Upper lobe of left lung (tissue), 6 donors: ENCODE results near the gene ZCCHC24. TPM values are rescaled to one million over a fixed set of nuclear protein-coding genes. Genes with fewer than 3 reads are reported as not detected.
A peak's percentile ranks its signal among the peaks of the same experiment; 100 is the strongest.

Source experiments
- ATAC-seq, 2 donors: fragments of 200-7000 bp; cut with Tn5 transposase; one replicate each; pipeline ENCODE4 v1.9.1; 2022; ENCODE audit warnings: mild to moderate bottlenecking in 2 of 2, moderate library complexity in 2 of 2; ENCODE audit not compliant: low FRiP score in 2 of 2
- DNase-seq, 2 donors: peaks; one replicate each; pipeline ENCODE4 v3.0.0-alpha.2; 2019 to 2020
- H3K27ac ChIP-seq, 4 donors: fragments of 200-600 bp; sonication (generic); one replicate each; pipeline ENCODE4 v1.5.1; 2016 to 2019
- H3K27me3 ChIP-seq, 4 donors: fragments of 200-600 bp; sonication (generic); one replicate each; pipeline ENCODE4 v1.5.1; 2017 to 2019
- H3K36me3 ChIP-seq, 4 donors: fragments of 200-600 bp; sonication (generic); one replicate each; pipeline ENCODE4 v1.5.1; 2016 to 2019
- H3K4me1 ChIP-seq, 4 donors: fragments of 200-600 bp; sonication (generic); one replicate each; pipeline ENCODE4 v1.5.1; 2018 to 2019
- H3K4me3 ChIP-seq, 4 donors: fragments of 200-600 bp; sonication (generic); one replicate each; pipeline ENCODE4 v1.5.1; 2017 to 2019; ENCODE audit warnings: mild to moderate bottlenecking in 2 of 4, moderate library complexity in 1 of 4
- H3K9me3 ChIP-seq, 4 donors: fragments of 200-600 bp; sonication (generic); one replicate each; pipeline ENCODE4 v1.5.1; 2018 to 2019
- EP300 ChIP-seq, 4 donors: sonication (generic); formaldehyde crosslinking; IDR thresholded peaks; one replicate each; pipeline ENCODE4 v1.5.1; 2017; ENCODE audit warnings: antibody characterized with exemption in 4 of 4, control low read depth in 2 of 4
- POLR2A ChIP-seq, 4 donors: fragments of 450-650 bp; IDR thresholded peaks; one replicate each; pipeline ENCODE4 v1.5.1; 2016 to 2017; ENCODE audit warnings: antibody characterized with exemption in 4 of 4, mild to moderate bottlenecking in 2 of 4
- POLR2AphosphoS5 ChIP-seq, 2 donors: sonication (generic); formaldehyde crosslinking; IDR thresholded peaks; one replicate each; pipeline ENCODE4 v1.5.1; 2017; ENCODE audit warnings: antibody characterized with exemption in 2 of 2
- WGBS, 2 donors: methylation state at CpG; one replicate each; pipeline ENCODE4 v1.1.5; 2017 to 2018; 5-methylcytosine and 5-hydroxymethylcytosine counted together
- total RNA-seq, 6 donors: library from RNA; depleted of rRNA in 4 of 6; stranded (reverse); fragments of >200 nt in 4 of 6; gene quantifications; one replicate each; pipeline versions ENCODE4 v1.1.0 to v1.2.1, GENCODE V29; 2016 to 2021
- TF ChIP-seq, protein P1 (sequence below), 6 experiments: fragments of 450-650 bp in 4 of 6; fragments of 200-600 bp in 2 of 6; sonication (generic) in 2 of 6; IDR thresholded peaks; one replicate each; pipeline ENCODE4 v1.5.1; 2016 to 2019; ENCODE audit warnings: antibody characterized with exemption in 6 of 6
- donor health status: DM: no; HTN: no; CAD: no; lungs with moderate emphysema.
- donor health status: DM: no; HTN: yes; CAD: no; lungs with severe emphysema.

ZCCHC24 gene
- total RNA-seq, 6 donors from 2014 or later = 12.6 to 45.7 (median 21.0) TPM

- no peak for DNase-seq
- no peak for ATAC-seq
- WGBS, 2 donors = 84 to 85% methylated on average over 14 to 17 of the region's 17 CpGs
- Histone ChIP-seq H3K9me3 (no peaks in the 10 kb centered on the region), H3K36me3 (peaks cover 0 to 18% (median 4%) of the 10 kb centered on the region in 4 donors), H3K4me1 (peaks cover 33 to 48% (median 37%) of the 10 kb centered on the region in 4 donors), H3K27ac (peak overlapping the region; percentile 48 to 85 (median 81)), H3K4me3 (no peak overlapping the region), H3K27me3 (no peaks in the 10 kb centered on the region)
- TF ChIP-seq POLR2A (IDR thresholded peaks at IDR 0.05) (no peak), POLR2AphosphoS5 (IDR thresholded peaks at IDR 0.05) (no peak)
- TF ChIP-seq, protein P1, sequence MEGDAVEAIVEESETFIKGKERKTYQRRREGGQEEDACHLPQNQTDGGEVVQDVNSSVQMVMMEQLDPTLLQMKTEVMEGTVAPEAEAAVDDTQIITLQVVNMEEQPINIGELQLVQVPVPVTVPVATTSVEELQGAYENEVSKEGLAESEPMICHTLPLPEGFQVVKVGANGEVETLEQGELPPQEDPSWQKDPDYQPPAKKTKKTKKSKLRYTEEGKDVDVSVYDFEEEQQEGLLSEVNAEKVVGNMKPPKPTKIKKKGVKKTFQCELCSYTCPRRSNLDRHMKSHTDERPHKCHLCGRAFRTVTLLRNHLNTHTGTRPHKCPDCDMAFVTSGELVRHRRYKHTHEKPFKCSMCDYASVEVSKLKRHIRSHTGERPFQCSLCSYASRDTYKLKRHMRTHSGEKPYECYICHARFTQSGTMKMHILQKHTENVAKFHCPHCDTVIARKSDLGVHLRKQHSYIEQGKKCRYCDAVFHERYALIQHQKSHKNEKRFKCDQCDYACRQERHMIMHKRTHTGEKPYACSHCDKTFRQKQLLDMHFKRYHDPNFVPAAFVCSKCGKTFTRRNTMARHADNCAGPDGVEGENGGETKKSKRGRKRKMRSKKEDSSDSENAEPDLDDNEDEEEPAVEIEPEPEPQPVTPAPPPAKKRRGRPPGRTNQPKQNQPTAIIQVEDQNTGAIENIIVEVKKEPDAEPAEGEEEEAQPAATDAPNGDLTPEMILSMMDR (IDR thresholded peaks at IDR 0.05) = no peak
Measured at GRCh38 chr10:79436066-79436849, 9.2 kb downstream of the ZCCHC24 start.

DNA sequence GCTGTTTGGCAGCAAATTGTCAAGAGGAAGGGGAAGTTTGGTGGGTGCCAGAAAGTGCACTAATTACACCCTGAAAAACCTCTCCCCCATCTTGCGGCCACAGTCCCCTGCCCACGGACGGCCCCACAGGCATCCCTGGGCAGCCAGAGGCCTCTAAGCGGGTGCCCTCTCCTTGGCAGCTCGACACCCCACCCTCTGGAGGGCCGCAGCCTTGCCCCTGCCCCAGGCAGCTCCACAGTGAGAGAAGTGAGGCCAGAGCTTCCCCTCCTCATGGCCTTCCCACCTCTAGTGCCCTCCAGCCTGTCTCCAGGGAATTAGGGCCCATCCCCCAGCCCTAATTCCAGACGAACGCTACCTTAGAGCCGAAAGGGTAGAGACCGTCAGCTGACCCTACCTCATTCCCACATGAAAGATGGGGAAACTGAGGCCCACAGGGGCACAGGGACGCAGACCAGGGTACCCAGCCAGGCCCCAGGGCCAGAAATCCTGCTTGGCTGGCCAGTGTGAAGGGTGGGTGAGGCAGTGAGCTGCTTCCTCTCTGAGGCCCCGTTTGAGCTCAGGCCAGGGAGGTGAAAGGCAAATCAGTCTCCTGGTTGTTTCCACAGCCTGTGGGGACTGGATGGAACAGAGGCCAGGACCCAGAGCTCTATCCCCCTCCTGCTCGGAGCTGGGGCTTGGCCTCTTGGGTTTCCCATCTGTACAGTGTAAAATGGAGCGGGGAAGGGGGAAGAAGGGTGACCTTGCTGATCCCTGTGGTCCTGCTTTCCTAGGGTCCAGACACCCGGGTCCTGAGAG is 10.0 kb downstream of the ZCCHC24 start:
- ATAC-seq = peak in 1 of 2 donors; percentile 7
- TF ChIP-seq EP300 (IDR thresholded peaks at IDR 0.05) = no peak
- TF ChIP-seq POLR2AphosphoS5 (IDR thresholded peaks at IDR 0.05) = no peak
- TF ChIP-seq, protein P1 (IDR thresholded peaks at IDR 0.05) = no peak
- TF ChIP-seq POLR2A (IDR thresholded peaks at IDR 0.05) = no peak
- H3K27me3 ChIP-seq = no peaks in the 10 kb centered on the region
- H3K36me3 ChIP-seq = peaks cover 0 to 25% (median 10%) of the 10 kb centered on the region in 4 donors
- peak overlapping the region; percentile 48 to 85 (median 81) for H3K27ac ChIP-seq
- H3K9me3 ChIP-seq = no peaks in the 10 kb centered on the region
- no peak for DNase-seq
- peaks cover 33 to 46% (median 37%) of the 10 kb centered on the region in 4 donors for H3K4me1 ChIP-seq
- 67 to 71% methylated on average over 9 to 15 of the region's 15 CpGs for WGBS, 2 donors
- no peak overlapping the region for H3K4me3 ChIP-seq

- WGBS, 2 donors = 75 to 78% methylated on average over 7 of the region's 7 CpGs
- ATAC-seq (peak in 1 of 2 donors; percentile 31), DNase-seq (no peak)
- Histone ChIP-seq H3K9me3 (no peaks in the 10 kb centered on the region), H3K36me3 (peaks cover 0 to 30% (median 11%) of the 10 kb centered on the region in 4 donors), H3K4me3 (no peak overlapping the region), H3K4me1 (peaks cover 32 to 46% (median 35%) of the 10 kb centered on the region in 4 donors), H3K27ac (peak overlapping the region; percentile 48 to 85 (median 81)), H3K27me3 (no peaks in the 10 kb centered on the region)
- TF ChIP-seq POLR2A (IDR thresholded peaks at IDR 0.05) = no peak
- no peak for TF ChIP-seq POLR2AphosphoS5 (IDR thresholded peaks at IDR 0.05)
- TF ChIP-seq, protein P1 (IDR thresholded peaks at IDR 0.05) = no peak
- TF ChIP-seq EP300 (IDR thresholded peaks at IDR 0.05) = no peak
Measured at GRCh38 chr10:79434821-79435251, 10.6 kb downstream of the ZCCHC24 start.

DNA sequence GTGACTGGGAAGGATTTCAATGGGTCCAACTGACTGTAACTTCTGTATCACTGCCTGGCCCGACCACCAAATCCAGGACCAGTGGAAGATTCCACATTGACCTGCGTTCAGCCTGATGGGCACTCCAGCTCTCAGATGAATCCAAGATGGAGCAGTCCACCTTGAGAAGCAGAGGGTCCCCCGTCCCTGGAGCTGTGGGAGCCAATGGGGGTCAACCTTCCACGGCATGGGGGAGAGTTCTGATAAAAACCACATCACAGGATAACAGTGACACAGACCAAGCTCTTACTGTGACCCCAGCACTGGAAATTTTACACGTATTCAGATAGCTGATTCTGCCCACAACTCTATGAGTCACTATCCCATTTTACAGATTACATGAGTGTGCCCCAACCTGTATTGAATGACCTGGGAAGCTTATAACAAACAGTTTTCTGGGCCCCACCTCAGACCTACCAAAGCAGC is 11.2 kb downstream of the ZCCHC24 start:
- TF ChIP-seq POLR2A (IDR thresholded peaks at IDR 0.05) = no peak
- TF ChIP-seq, protein P1 (IDR thresholded peaks at IDR 0.05) = no peak
- no peak for TF ChIP-seq EP300 (IDR thresholded peaks at IDR 0.05)
- no peak for TF ChIP-seq POLR2AphosphoS5 (IDR thresholded peaks at IDR 0.05)
- Histone ChIP-seq H3K4me1 (peaks cover 30 to 40% (median 35%) of the 10 kb centered on the region in 4 donors), H3K36me3 (peaks cover 0 to 35% (median 14%) of the 10 kb centered on the region in 4 donors), H3K9me3 (no peaks in the 10 kb centered on the region), H3K4me3 (no peak overlapping the region), H3K27ac (peak overlapping the region; percentile 48 to 85 (median 81)), H3K27me3 (no peaks in the 10 kb centered on the region)
- 87 to 96% methylated on average over 4 to 5 of the region's 5 CpGs for WGBS, 2 donors
- ATAC-seq (no peak), DNase-seq (no peak)
